ENCODE measurements around the gene SOX9. TPM values are rescaled to one million over a fixed set of nuclear protein-coding genes. Genes with fewer than 3 reads are reported as not detected.
"Not testable (repeated sequence)": the region's sequence is repeated elsewhere in the genome, so short reads cannot be mapped to it uniquely, and the experiment has no call there.

SOX9 gene
- total RNA-seq, 1 donor from 2014 or later: 23.8 TPM

DNA sequence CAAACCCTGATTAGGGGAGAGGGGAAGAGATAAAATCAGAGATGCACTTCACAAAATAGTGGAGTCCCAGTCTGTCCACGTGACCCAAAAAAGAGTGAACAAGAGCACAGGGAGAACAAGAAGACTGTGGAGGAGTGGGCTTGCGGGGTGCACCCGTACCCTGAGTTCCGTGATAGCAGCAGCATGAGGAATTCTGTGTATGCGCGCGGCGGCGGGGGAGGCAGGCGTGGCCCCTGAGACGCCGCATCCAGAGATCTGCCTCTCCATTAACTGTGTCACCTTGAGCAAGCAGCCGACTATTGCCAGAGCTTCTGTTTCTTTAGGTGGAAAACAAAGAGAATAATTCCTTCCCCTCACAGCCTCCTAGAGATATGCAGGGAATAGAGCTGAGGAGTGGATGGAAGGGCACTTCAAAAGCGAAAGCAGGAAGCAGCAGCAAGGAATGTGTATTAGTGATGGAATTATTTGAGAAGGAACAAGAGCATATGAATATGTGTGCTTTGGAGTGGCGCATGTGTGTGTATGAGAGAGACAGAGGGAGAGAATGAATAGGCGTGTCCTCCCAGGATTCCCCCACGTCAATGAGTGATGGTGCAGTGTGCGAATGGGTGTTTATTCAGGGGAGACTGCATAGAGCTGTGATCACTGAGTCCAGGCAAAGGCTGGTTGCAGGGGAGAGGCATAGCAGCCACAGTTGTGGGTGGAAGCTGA, 10.4 kb upstream of the SOX9 start:
- H3K4me3 ChIP-seq (ENCODE audit: low read depth, low read length): no peak overlapping the region
- no peak for DNase-seq (ENCODE audit: low read depth)

DNA sequence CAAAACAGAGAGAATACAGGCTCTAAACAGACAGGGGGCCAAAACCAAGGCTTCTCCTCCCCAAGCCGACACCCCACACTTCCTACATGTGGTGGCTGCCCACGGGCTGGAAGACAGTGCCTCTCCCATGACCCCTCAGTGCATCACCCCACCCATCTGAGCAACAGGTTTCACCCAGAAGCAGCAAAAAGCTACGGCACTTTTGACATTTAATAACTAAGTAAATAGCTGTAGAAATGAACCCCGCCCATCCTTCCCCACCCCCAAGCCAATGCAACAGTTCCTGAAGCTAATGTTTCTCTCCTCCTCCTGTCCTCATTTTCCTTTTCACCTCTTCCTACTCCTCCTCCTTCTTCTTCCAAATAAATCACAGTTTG, 9.9 kb upstream of the SOX9 start:
- TF ChIP-seq, protein P1, sequence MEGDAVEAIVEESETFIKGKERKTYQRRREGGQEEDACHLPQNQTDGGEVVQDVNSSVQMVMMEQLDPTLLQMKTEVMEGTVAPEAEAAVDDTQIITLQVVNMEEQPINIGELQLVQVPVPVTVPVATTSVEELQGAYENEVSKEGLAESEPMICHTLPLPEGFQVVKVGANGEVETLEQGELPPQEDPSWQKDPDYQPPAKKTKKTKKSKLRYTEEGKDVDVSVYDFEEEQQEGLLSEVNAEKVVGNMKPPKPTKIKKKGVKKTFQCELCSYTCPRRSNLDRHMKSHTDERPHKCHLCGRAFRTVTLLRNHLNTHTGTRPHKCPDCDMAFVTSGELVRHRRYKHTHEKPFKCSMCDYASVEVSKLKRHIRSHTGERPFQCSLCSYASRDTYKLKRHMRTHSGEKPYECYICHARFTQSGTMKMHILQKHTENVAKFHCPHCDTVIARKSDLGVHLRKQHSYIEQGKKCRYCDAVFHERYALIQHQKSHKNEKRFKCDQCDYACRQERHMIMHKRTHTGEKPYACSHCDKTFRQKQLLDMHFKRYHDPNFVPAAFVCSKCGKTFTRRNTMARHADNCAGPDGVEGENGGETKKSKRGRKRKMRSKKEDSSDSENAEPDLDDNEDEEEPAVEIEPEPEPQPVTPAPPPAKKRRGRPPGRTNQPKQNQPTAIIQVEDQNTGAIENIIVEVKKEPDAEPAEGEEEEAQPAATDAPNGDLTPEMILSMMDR (conservative IDR thresholded peaks at IDR 0.05; ENCODE audit: low read depth, low read length): no peak
- no peak overlapping the region for H3K4me3 ChIP-seq (ENCODE audit: low read depth, low read length)
- no peak for DNase-seq (ENCODE audit: low read depth)

More for the DNA sequence above, 10.4 kb upstream of the SOX9 start:
- TF ChIP-seq, protein P1 (conservative IDR thresholded peaks at IDR 0.05; ENCODE audit: low read depth, low read length): no peak

DNA sequence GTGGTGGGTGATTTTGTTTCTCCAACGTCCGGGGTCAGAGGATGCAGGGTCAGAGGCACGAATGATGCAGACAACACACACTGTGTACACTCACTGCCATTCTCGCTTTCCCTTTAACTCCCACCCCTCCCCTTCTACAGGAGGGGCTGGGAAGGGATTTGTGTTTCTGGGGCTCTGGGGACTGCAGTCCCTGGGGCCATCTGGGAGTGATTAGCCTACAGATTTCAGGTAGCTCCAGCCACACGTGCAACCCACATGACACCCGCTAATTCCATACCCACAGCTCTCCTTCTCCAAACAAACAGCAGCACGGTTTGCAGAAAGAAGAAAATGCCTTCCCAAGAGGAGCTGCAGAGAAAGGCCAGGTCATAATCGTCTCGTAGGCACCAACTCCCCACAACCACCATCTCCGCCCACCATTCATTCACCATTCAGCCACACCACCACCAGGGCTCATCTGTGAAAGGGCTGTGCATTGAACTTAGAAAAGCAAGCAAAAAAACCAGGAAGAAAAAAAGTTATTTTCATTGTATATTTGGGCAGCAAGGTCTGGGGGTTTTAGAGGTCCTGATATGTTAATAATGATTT, 9.4 kb upstream of the SOX9 start:
- TF ChIP-seq, protein P1 (conservative IDR thresholded peaks at IDR 0.05; ENCODE audit: low read depth, low read length): no peak
- no peak overlapping the region for H3K4me3 ChIP-seq (ENCODE audit: low read depth, low read length)
- DNase-seq (ENCODE audit: low read depth): no peak

DNA sequence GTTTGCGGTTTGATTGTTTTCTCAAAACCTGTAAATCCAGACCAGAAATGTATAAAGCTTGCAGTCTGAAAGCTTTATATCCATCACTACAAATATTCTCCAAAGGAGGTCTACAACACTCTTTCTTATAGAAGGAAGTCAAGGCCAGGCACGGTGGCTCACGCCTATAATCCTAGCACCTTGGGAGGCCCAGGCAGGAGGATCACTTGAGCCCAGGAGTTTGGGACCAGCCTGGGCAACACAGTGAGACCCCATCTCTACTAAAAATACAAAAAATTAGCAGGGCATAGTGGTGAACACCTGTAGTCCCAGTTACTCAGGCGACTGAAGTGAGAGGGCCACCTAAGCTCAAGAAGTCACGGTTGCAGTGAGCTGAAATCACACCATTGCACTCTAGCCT, 8.9 kb upstream of the SOX9 start:
- not testable (repeated sequence) for H3K4me3 ChIP-seq (ENCODE audit: low read depth, low read length); DNase-seq (ENCODE audit: low read depth)

DNA sequence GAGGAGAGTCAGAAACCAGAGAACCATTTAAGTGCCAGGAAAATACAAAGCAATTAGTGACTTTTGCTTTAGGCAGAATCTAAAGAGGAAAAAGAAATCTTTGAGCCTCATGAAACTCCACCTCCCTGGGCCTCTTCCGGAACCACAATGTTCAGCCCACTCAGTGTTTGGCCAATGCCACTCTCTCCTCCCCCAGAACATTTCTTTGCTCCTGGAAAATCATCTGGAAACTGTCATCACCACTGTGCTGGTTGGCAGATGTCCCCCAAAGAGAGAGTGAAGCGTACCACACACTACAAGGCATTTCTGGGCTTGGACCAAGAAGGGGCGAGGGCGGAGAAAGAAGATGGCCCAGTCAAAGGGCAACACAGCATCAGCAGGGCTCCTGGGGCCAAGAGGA, 7.1 kb upstream of the SOX9 start:
- no peak overlapping the region for H3K4me3 ChIP-seq (ENCODE audit: low read depth, low read length)
- DNase-seq (ENCODE audit: low read depth): no peak
- TF ChIP-seq, protein P1 (conservative IDR thresholded peaks at IDR 0.05; ENCODE audit: low read depth, low read length): no peak

DNA sequence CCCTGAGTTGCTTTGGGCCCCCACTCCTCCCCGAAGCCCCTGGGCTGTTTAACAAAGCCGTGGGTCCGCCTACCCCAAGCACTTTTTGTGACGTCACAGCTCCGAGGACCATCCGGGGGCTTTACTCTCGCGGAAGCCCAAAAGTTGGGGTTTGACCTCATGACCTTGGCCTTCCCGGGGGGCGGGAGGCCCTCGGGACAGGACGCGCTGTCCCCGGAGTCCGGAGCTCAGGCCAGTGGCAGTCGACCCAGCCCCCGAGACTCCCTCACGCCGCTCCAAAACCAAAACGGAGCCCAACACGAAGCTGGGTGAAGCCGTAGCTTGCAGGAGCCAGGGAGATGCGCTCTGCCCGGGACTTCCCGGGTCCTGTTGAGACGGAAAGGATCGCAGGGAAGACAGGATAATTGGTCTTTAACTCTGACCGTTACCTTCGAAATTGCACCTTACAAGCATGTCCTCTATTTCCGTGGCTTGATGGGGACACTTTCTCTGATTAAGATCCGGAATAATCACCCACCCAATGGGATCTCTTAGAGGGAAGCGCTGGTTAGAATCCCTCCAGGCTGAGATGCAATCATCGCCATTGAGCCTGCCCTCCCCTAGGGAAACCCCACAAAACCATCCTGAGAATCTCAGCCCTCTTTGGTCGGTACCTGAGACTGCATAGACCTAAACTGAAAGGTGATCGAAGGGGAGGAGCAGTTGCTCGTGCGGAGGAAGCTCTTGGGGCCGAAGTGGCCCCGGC, 4.9 kb upstream of the SOX9 start:
- H3K4me3 ChIP-seq (ENCODE audit: low read depth, low read length): no peak overlapping the region
- DNase-seq (ENCODE audit: low read depth): no peak
- TF ChIP-seq, protein P1 (conservative IDR thresholded peaks at IDR 0.05; ENCODE audit: low read depth, low read length): no peak

DNA sequence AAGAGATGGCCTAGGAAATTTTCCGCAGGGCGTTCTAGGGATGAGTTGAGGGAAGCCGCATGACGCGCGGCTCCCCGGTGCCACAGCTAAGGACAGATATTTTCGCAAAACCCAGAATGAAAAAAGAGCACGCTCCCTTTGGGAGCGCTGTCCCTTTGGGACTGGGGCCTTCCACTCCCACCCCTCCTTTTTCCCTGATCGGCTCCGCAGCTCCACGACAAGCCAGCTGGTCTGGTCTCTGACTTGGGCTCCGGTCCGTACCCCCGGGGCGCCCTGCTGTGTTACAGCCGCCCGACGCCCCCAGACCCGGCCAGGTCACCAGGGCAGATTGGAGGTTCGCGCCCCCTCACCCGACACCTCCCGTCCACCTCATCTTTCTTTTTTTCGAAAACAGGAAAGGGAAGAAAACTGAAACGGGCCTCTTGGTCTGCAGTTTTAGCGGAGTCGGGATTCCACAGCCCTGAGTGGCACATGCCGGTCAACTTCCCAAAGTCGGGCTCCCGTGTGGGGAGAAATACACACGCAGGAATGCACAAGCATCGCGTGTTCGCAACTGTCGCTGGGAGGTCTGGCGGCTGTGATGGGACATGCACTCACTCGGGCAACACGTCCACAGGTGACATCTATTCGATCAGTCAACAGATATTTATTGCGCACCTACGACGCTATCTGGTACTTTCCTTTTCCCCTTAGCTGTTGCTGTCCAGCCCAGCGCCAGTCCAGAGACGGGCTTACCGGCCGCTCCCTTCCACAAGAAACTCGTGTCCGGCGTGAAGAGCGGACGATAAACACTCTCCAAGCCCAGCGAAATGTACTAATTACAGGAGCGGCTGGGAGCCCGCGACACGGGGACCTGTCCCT, 3.9 kb upstream of the SOX9 start:
- peak overlapping the region; percentile 97 for H3K4me3 ChIP-seq (ENCODE audit: low read depth, low read length)
- no peak for DNase-seq (ENCODE audit: low read depth)
- TF ChIP-seq, protein P1 (conservative IDR thresholded peaks at IDR 0.05; ENCODE audit: low read depth, low read length): no peak

Measured in epithelial cell of proximal tubule (primary cell).